NOMO-1 (cell line): ENCODE data around the gene PLPPR5.

Source experiments
- DNase-seq, 2 experiments: peaks; one replicate each; lab custom pipeline; 2025; ENCODE audit not compliant: unreplicated experiment in 2 of 2; lab: John Stamatoyannopoulos, UW

PLPPR5 gene

DNA sequence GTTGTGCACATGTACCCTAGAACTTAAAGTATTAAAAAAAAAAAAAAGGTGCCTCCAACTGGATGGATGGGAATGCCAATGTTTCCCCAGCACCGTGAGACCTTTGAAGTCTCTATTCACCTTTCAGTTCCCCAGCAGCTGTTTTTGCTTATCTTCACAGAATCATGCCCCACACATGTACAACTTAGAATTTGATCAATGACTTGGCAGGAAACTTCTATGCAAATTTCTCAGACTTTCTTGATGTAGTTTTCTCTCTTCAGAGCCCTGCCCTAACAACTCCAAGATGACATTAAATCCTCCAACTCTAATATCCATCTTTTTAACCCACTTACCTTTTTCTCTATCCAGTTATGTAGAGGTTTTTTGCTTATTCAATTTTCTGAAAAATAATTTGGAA, 144.3 kb downstream of the PLPPR5 start:
- DNase-seq, result no peak

GRCh38 chr1:98854137-98854536, 150.5 kb downstream of the PLPPR5 start:
- DNase-seq, result no peak

- DNase-seq, result no peak
These were observed 154.6 kb downstream of the PLPPR5 start for GRCh38 chr1:98849969-98850636.

GRCh38 chr1:98842241-98842640, 162.4 kb downstream of the PLPPR5 start:
- no peak for DNase-seq
